ENCODE results near the gene GRID1.
"Not testable (repeated sequence)": the region's sequence is repeated elsewhere in the genome, so short reads cannot be mapped to it uniquely, and the experiment has no call there.

The GRID1 gene

GRCh38 chr10:85735997-85736396 lies 630.6 kb downstream of the GRID1 start:
- no peak for DNase-seq (ENCODE audit: low read depth, low spot score)

GRCh38 chr10:85734791-85735190 lies 631.8 kb downstream of the GRID1 start:
- DNase-seq (ENCODE audit: low read depth, low spot score) = no peak

- DNase-seq (ENCODE audit: low read depth, low spot score) = no peak
These were observed 642.4 kb downstream of the GRID1 start for GRCh38 chr10:85724215-85724614.

- DNase-seq (ENCODE audit: low read depth, low spot score) = no peak
These were observed 645.5 kb downstream of the GRID1 start for GRCh38 chr10:85720931-85721590.

- no peak for DNase-seq (ENCODE audit: low read depth, low spot score)
These were observed 647.2 kb downstream of the GRID1 start for GRCh38 chr10:85719408-85719807.

- no peak for DNase-seq (ENCODE audit: low read depth, low spot score)
These were observed 652.7 kb downstream of the GRID1 start for GRCh38 chr10:85713885-85714284.

- no peak for DNase-seq (ENCODE audit: low read depth, low spot score)
These were observed 663.8 kb downstream of the GRID1 start for GRCh38 chr10:85702768-85703167.

- DNase-seq (ENCODE audit: low read depth, low spot score) = not testable (repeated sequence)
These were observed 667.5 kb downstream of the GRID1 start for GRCh38 chr10:85699066-85699465.

GRCh38 chr10:85696893-85697292 lies 669.7 kb downstream of the GRID1 start:
- no peak for DNase-seq (ENCODE audit: low read depth, low spot score)

- no peak for DNase-seq (ENCODE audit: low read depth, low spot score)
These were observed 684.0 kb downstream of the GRID1 start for GRCh38 chr10:85682621-85683020.

GRCh38 chr10:85679710-85680109 lies 686.9 kb downstream of the GRID1 start:
- DNase-seq (ENCODE audit: low read depth, low spot score) = no peak

GRCh38 chr10:85679061-85679460 lies 687.5 kb downstream of the GRID1 start:
- no peak for DNase-seq (ENCODE audit: low read depth, low spot score)

- no peak for DNase-seq (ENCODE audit: low read depth, low spot score)
These were observed 691.7 kb downstream of the GRID1 start for GRCh38 chr10:85674851-85675250.

- DNase-seq (ENCODE audit: low read depth, low spot score) = no peak
These were observed 693.3 kb downstream of the GRID1 start for GRCh38 chr10:85673270-85673669.

- no peak for DNase-seq (ENCODE audit: low read depth, low spot score)
These were observed 695.1 kb downstream of the GRID1 start for GRCh38 chr10:85671530-85671929.

GRCh38 chr10:85668522-85668921 lies 698.1 kb downstream of the GRID1 start:
- no peak for DNase-seq (ENCODE audit: low read depth, low spot score)

- no peak for DNase-seq (ENCODE audit: low read depth, low spot score)
These were observed 698.9 kb downstream of the GRID1 start for GRCh38 chr10:85667638-85668233.

GRCh38 chr10:85666987-85667386 lies 699.6 kb downstream of the GRID1 start:
- no peak for DNase-seq (ENCODE audit: low read depth, low spot score)

- DNase-seq (ENCODE audit: low read depth, low spot score) = no peak
These were observed 700.5 kb downstream of the GRID1 start for GRCh38 chr10:85666102-85666501.

GRCh38 chr10:85665681-85666080 lies 700.9 kb downstream of the GRID1 start:
- DNase-seq (ENCODE audit: low read depth, low spot score) = no peak

GRCh38 chr10:85665078-85665477 lies 701.5 kb downstream of the GRID1 start:
- DNase-seq (ENCODE audit: low read depth, low spot score) = no peak

GRCh38 chr10:85661123-85661522 lies 705.5 kb downstream of the GRID1 start:
- no peak for DNase-seq (ENCODE audit: low read depth, low spot score)

- no peak for DNase-seq (ENCODE audit: low read depth, low spot score)
These were observed 707.3 kb downstream of the GRID1 start for GRCh38 chr10:85659331-85659730.

- DNase-seq (ENCODE audit: low read depth, low spot score) = no peak
These were observed 708.1 kb downstream of the GRID1 start for GRCh38 chr10:85658518-85658917.
